ENCODE results near the gene LDLRAD2. TPM values are rescaled to one million over a fixed set of nuclear protein-coding genes. Genes with fewer than 3 reads are reported as not detected.

Gene LDLRAD2
- total RNA-seq, 1 experiment from 2014 or later: not detected

- Mint-ChIP-seq H3K36me3 (ENCODE audit: insufficient read depth, unreplicated experiment) (peaks cover 83% of the 10 kb centered on the region), H3K4me3 (ENCODE audit: unreplicated experiment) (no peak overlapping the region), H3K9me3 (ENCODE audit: unreplicated experiment) (peaks cover 14% of the 10 kb centered on the region), H3K27ac (ENCODE audit: low read depth, unreplicated experiment) (no peak overlapping the region), H3K27me3 (ENCODE audit: insufficient read depth, unreplicated experiment) (no peaks in the 10 kb centered on the region), H3K4me1 (ENCODE audit: insufficient read depth, unreplicated experiment) (no peaks in the 10 kb centered on the region)
- intact Hi-C loops (cut with micrococcal nuclease): no loop called here
- BruUV-seq (replicated peaks): no TSS peak
- ChIA-PET POLR2A (no interaction called here), CTCF (interaction anchor here (0.8 kb wide), 1 partner anchor 8 kb away, joined by 3 read pairs; no protein-coding TSS in a partner anchor)
- no peak for DNase-seq (ENCODE audit: unreplicated experiment)
- TF ChIP-seq, protein P1, sequence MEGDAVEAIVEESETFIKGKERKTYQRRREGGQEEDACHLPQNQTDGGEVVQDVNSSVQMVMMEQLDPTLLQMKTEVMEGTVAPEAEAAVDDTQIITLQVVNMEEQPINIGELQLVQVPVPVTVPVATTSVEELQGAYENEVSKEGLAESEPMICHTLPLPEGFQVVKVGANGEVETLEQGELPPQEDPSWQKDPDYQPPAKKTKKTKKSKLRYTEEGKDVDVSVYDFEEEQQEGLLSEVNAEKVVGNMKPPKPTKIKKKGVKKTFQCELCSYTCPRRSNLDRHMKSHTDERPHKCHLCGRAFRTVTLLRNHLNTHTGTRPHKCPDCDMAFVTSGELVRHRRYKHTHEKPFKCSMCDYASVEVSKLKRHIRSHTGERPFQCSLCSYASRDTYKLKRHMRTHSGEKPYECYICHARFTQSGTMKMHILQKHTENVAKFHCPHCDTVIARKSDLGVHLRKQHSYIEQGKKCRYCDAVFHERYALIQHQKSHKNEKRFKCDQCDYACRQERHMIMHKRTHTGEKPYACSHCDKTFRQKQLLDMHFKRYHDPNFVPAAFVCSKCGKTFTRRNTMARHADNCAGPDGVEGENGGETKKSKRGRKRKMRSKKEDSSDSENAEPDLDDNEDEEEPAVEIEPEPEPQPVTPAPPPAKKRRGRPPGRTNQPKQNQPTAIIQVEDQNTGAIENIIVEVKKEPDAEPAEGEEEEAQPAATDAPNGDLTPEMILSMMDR (IDR thresholded peaks at IDR 0.05; ENCODE audit: unreplicated experiment): no peak
These were observed 22.6 kb downstream of the LDLRAD2 start for GRCh38 chr1:21834666-21835065.

- no peak overlapping the region for H3K27ac Mint-ChIP-seq (ENCODE audit: low read depth, unreplicated experiment)
- intact Hi-C loops (cut with micrococcal nuclease): no loop called here
- H3K36me3 Mint-ChIP-seq (ENCODE audit: insufficient read depth, unreplicated experiment): peaks cover 83% of the 10 kb centered on the region
- no peaks in the 10 kb centered on the region for H3K27me3 Mint-ChIP-seq (ENCODE audit: insufficient read depth, unreplicated experiment)
- H3K9me3 Mint-ChIP-seq (ENCODE audit: unreplicated experiment): peaks cover 14% of the 10 kb centered on the region
- DNase-seq (ENCODE audit: unreplicated experiment): no peak
- CTCF ChIA-PET: interaction anchor here (0.6 kb wide), 1 partner anchor 24 kb away, joined by 3 read pairs; no protein-coding TSS in a partner anchor
- no TSS peak for BruUV-seq (replicated peaks)
- TF ChIP-seq, protein P1 (IDR thresholded peaks at IDR 0.05; ENCODE audit: unreplicated experiment): no peak
- POLR2A ChIA-PET: no interaction called here
- no peak overlapping the region for H3K4me3 Mint-ChIP-seq (ENCODE audit: unreplicated experiment)
- no peaks in the 10 kb centered on the region for H3K4me1 Mint-ChIP-seq (ENCODE audit: insufficient read depth, unreplicated experiment)
These were observed 23.9 kb downstream of the LDLRAD2 start for GRCh38 chr1:21836010-21836409.

DNA sequence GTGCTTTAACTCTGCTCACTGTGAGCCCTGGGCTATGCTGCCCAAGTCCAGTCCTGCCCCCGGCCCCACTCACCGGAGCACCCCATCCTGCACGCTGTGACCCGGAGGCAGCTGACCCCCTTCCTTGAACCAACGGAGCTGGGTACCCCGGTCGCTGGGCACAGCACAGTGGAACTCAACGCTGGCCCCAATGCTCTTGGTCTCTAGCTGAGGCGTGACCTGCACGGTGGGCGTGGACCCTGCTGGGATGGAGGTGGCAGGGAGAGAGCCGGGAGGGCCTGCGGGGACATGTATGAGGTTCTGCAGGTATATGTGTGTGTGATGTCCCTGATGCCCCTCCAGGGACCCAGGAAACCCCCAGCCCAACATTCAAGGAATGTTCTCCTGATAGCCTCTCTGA, 24.7 kb downstream of the LDLRAD2 start:
- intact Hi-C loops (cut with micrococcal nuclease): no loop called here
- H3K9me3 Mint-ChIP-seq (ENCODE audit: unreplicated experiment): peaks cover 14% of the 10 kb centered on the region
- H3K36me3 Mint-ChIP-seq (ENCODE audit: insufficient read depth, unreplicated experiment): peaks cover 82% of the 10 kb centered on the region
- H3K27me3 Mint-ChIP-seq (ENCODE audit: insufficient read depth, unreplicated experiment): no peaks in the 10 kb centered on the region
- H3K4me3 Mint-ChIP-seq (ENCODE audit: unreplicated experiment): no peak overlapping the region
- no peak overlapping the region for H3K27ac Mint-ChIP-seq (ENCODE audit: low read depth, unreplicated experiment)
- TF ChIP-seq, protein P1 (IDR thresholded peaks at IDR 0.05; ENCODE audit: unreplicated experiment): no peak
- H3K4me1 Mint-ChIP-seq (ENCODE audit: insufficient read depth, unreplicated experiment): no peaks in the 10 kb centered on the region
- DNase-seq (ENCODE audit: unreplicated experiment): no peak
- ChIA-PET CTCF (interaction anchor here (0.6 kb wide), 1 partner anchor 24 kb away, joined by 3 read pairs; no protein-coding TSS in a partner anchor), POLR2A (no interaction called here)
- BruUV-seq (replicated peaks): no TSS peak

DNA sequence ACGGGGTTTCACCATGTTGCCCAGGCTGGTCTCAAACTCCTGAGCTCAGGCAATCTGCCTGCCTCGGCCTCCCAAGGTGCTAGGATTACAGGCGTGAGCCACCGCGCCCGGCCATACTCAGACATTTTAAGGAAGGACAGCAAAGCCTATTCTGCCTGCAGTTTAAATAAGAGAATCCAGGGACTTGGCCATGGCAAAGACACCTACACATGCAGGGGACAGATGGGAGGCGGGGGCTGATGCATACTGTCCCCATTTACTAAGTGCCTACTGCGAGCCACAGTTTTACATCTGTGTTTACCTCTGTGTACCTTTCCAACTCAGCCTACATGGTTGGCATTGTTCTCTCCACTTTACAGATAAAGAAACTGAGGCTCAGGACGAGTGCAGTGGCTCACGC, 25.4 kb downstream of the LDLRAD2 start:
- Mint-ChIP-seq H3K27me3 (ENCODE audit: insufficient read depth, unreplicated experiment) (no peaks in the 10 kb centered on the region), H3K36me3 (ENCODE audit: insufficient read depth, unreplicated experiment) (peaks cover 84% of the 10 kb centered on the region), H3K4me1 (ENCODE audit: insufficient read depth, unreplicated experiment) (no peaks in the 10 kb centered on the region), H3K4me3 (ENCODE audit: unreplicated experiment) (no peak overlapping the region), H3K9me3 (ENCODE audit: unreplicated experiment) (peaks cover 14% of the 10 kb centered on the region), H3K27ac (ENCODE audit: low read depth, unreplicated experiment) (no peak overlapping the region)
- CTCF ChIA-PET: no interaction called here
- POLR2A ChIA-PET: no interaction called here
- TF ChIP-seq, protein P1 (IDR thresholded peaks at IDR 0.05; ENCODE audit: unreplicated experiment): no peak
- BruUV-seq (replicated peaks): no TSS peak
- intact Hi-C loops (cut with micrococcal nuclease): no loop called here
- DNase-seq (ENCODE audit: unreplicated experiment): no peak
